ENCODE results near the gene LGALS9. TPM values are rescaled to one million over a fixed set of nuclear protein-coding genes. Genes with fewer than 3 reads are reported as not detected.
"Not testable (repeated sequence)": the region's sequence is repeated elsewhere in the genome, so short reads cannot be mapped to it uniquely, and the experiment has no call there.

The LGALS9 gene
- total RNA-seq, 2 donors from 2014 or later = 9.7 to 27.4 TPM

- TF ChIP-seq, protein P1, sequence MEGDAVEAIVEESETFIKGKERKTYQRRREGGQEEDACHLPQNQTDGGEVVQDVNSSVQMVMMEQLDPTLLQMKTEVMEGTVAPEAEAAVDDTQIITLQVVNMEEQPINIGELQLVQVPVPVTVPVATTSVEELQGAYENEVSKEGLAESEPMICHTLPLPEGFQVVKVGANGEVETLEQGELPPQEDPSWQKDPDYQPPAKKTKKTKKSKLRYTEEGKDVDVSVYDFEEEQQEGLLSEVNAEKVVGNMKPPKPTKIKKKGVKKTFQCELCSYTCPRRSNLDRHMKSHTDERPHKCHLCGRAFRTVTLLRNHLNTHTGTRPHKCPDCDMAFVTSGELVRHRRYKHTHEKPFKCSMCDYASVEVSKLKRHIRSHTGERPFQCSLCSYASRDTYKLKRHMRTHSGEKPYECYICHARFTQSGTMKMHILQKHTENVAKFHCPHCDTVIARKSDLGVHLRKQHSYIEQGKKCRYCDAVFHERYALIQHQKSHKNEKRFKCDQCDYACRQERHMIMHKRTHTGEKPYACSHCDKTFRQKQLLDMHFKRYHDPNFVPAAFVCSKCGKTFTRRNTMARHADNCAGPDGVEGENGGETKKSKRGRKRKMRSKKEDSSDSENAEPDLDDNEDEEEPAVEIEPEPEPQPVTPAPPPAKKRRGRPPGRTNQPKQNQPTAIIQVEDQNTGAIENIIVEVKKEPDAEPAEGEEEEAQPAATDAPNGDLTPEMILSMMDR (IDR thresholded peaks at IDR 0.05) = no peak
- H3K27me3 ChIP-seq = no peaks in the 10 kb centered on the region
- H3K4me3 ChIP-seq = no peak overlapping the region
- no peak overlapping the region for H3K27ac ChIP-seq
- H3K36me3 ChIP-seq = no peaks in the 10 kb centered on the region
- DNase-seq (ENCODE audit: low spot score) = no peak
- no peaks in the 10 kb centered on the region for H3K4me1 ChIP-seq
- H3K9me3 ChIP-seq = no peaks in the 10 kb centered on the region
Observed at GRCh38 chr17:27668488-27668823, 37.5 kb downstream of the LGALS9 start.

- Histone ChIP-seq H3K4me1 (no peaks in the 10 kb centered on the region), H3K27ac (no peak overlapping the region), H3K9me3 (no peaks in the 10 kb centered on the region), H3K4me3 (no peak overlapping the region), H3K36me3 (no peaks in the 10 kb centered on the region), H3K27me3 (no peaks in the 10 kb centered on the region)
- TF ChIP-seq, protein P1 (IDR thresholded peaks at IDR 0.05) = no peak
- no peak for DNase-seq (ENCODE audit: low spot score)
Observed at GRCh38 chr17:27669136-27669535, 38.1 kb downstream of the LGALS9 start.

GRCh38 chr17:27669850-27670249 is 38.9 kb downstream of the LGALS9 start:
- no peaks in the 10 kb centered on the region for H3K36me3 ChIP-seq
- no peak overlapping the region for H3K27ac ChIP-seq
- no peak for DNase-seq (ENCODE audit: low spot score)
- no peaks in the 10 kb centered on the region for H3K4me1 ChIP-seq
- H3K9me3 ChIP-seq = no peaks in the 10 kb centered on the region
- no peaks in the 10 kb centered on the region for H3K27me3 ChIP-seq
- H3K4me3 ChIP-seq = no peak overlapping the region
- TF ChIP-seq, protein P1 (IDR thresholded peaks at IDR 0.05) = no peak

- no peak for DNase-seq (ENCODE audit: low spot score)
- no peaks in the 10 kb centered on the region for H3K27me3 ChIP-seq
Observed at GRCh38 chr17:27670791-27671590, 40.0 kb downstream of the LGALS9 start.

GRCh38 chr17:27671591-27671910 is 40.6 kb downstream of the LGALS9 start:
- Histone ChIP-seq H3K9me3 (no peaks in the 10 kb centered on the region), H3K36me3 (no peaks in the 10 kb centered on the region), H3K27me3 (no peaks in the 10 kb centered on the region), H3K27ac (no peak overlapping the region), H3K4me1 (no peaks in the 10 kb centered on the region), H3K4me3 (no peak overlapping the region)
- no peak for DNase-seq (ENCODE audit: low spot score)
- TF ChIP-seq, protein P1 (IDR thresholded peaks at IDR 0.05) = no peak

More at GRCh38 chr17:27670791-27671590, 40.0 kb downstream of the LGALS9 start:
- H3K27ac ChIP-seq = no peak overlapping the region
- H3K36me3 ChIP-seq = no peaks in the 10 kb centered on the region
- no peaks in the 10 kb centered on the region for H3K9me3 ChIP-seq
- no peak overlapping the region for H3K4me3 ChIP-seq
- no peaks in the 10 kb centered on the region for H3K4me1 ChIP-seq
- TF ChIP-seq, protein P1 (IDR thresholded peaks at IDR 0.05) = no peak

- not testable (repeated sequence) for H3K9me3 ChIP-seq; H3K36me3 ChIP-seq; H3K4me1 ChIP-seq; H3K4me3 ChIP-seq; H3K27me3 ChIP-seq; H3K27ac ChIP-seq; DNase-seq (ENCODE audit: low spot score)
Observed at GRCh38 chr17:27671977-27672480, 41.0 kb downstream of the LGALS9 start.
